ENCODE data around the gene ARMC5.

DNA sequence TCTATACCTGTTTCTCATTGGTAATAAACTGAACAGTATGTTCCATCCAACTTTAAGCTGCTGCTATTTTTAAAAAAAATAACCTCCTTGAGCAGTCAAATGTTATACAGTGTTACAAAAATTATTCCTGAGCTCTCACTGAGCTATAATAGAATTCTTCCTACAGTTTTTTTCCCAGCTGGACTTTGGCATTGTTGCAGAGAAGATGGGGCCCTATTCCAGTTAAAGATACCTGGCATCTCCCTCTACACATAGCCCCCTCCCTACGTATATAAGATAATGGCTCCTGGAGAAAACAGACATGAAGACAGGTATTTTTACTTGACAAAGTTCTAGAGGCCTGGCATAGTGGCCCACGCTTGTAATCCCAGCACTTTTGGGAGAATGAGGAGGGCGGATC lies 29.5 kb upstream of the ARMC5 start:
- TF ChIP-seq, protein P1, sequence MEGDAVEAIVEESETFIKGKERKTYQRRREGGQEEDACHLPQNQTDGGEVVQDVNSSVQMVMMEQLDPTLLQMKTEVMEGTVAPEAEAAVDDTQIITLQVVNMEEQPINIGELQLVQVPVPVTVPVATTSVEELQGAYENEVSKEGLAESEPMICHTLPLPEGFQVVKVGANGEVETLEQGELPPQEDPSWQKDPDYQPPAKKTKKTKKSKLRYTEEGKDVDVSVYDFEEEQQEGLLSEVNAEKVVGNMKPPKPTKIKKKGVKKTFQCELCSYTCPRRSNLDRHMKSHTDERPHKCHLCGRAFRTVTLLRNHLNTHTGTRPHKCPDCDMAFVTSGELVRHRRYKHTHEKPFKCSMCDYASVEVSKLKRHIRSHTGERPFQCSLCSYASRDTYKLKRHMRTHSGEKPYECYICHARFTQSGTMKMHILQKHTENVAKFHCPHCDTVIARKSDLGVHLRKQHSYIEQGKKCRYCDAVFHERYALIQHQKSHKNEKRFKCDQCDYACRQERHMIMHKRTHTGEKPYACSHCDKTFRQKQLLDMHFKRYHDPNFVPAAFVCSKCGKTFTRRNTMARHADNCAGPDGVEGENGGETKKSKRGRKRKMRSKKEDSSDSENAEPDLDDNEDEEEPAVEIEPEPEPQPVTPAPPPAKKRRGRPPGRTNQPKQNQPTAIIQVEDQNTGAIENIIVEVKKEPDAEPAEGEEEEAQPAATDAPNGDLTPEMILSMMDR (IDR thresholded peaks at IDR 0.05; ENCODE audit: low read depth, low read length), result no peak
- TF ChIP-seq EZH2phosphoT487 (IDR thresholded peaks at IDR 0.05; ENCODE audit: low read depth), result no peak
